ENCODE data around the gene DPP4. TPM values are rescaled to one million over a fixed set of nuclear protein-coding genes. Genes with fewer than 3 reads are reported as not detected.

DPP4 gene
- total and polyA plus RNA-seq, 11 donors: 3.4 to 16.1 (median 7.4) TPM

DNA sequence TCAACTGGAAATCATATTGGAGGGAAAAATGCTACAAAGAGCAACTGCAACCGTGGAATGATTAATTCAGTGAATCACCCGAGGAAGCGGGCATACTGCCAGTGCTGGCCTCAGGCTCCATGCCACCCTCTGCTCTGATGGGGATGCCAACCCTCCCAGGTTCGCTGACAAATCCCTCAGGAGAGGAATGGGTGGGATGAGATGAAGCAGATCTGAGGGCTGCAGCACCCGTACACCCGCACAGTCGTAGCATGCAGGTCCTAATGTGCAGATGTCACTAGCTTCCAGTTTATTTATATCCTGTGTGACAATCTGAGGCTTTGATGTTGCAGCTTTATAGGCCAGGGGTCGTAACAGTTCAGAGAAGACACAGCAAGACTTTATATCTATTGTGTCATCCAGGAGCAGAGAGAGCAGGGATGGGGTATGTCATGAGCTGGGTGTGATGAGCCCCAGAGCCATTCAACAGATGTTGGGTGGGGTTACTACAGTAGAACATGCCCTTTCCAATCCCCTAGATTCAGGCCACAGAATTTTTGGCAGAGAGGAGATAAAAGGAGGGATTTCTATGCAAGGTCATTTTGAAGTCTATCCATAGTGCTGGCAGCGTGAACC, 44.6 kb downstream of the DPP4 start:
- H3K27ac ChIP-seq: peak overlapping the region in 2 of 12 donors; percentile 10 to 12
- 37 to 45% (median 43%) methylated on average over 7 to 9 of the region's 9 CpGs for WGBS, 4 donors

DNA sequence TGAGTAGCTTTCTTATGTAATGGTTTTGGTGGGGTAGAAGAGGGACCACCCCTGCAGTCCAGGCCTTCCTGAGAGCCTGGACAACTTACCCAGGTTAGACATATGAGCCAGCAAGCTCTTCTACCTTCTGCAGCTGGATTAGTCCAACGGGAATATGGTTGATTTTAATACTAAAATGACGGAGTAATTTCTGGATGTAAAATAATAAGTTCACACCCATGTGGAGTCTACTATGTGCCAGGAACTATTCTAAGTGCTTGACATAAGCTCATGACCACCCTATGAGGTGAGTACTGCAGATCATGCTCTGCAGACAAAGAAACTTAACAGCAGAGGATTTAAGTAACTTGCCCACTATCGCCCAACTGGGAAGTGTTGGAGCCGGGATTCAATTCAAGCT, 45.5 kb downstream of the DPP4 start:
- TF ChIP-seq, protein P1, sequence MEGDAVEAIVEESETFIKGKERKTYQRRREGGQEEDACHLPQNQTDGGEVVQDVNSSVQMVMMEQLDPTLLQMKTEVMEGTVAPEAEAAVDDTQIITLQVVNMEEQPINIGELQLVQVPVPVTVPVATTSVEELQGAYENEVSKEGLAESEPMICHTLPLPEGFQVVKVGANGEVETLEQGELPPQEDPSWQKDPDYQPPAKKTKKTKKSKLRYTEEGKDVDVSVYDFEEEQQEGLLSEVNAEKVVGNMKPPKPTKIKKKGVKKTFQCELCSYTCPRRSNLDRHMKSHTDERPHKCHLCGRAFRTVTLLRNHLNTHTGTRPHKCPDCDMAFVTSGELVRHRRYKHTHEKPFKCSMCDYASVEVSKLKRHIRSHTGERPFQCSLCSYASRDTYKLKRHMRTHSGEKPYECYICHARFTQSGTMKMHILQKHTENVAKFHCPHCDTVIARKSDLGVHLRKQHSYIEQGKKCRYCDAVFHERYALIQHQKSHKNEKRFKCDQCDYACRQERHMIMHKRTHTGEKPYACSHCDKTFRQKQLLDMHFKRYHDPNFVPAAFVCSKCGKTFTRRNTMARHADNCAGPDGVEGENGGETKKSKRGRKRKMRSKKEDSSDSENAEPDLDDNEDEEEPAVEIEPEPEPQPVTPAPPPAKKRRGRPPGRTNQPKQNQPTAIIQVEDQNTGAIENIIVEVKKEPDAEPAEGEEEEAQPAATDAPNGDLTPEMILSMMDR (IDR thresholded peaks at IDR 0.05): no peak
- TF ChIP-seq POLR2A (IDR thresholded peaks at IDR 0.05): no peak
- no peak overlapping the region for H3K4me3 ChIP-seq
- ATAC-seq (no peak), DNase-seq (no peak)
- no peaks in the 10 kb centered on the region for H3K27me3 ChIP-seq
- no peak overlapping the region for H3K27ac ChIP-seq
- no peaks in the 10 kb centered on the region for H3K9me3 ChIP-seq
- H3K36me3 ChIP-seq: peaks cover 0 to 4% (median 0%) of the 10 kb centered on the region in 9 donors
- 70 to 82% (median 80%) methylated on average over 4 of the region's 4 CpGs for WGBS, 4 donors
- peaks cover 0 to 30% (median 10%) of the 10 kb centered on the region in 12 donors for H3K4me1 ChIP-seq
- intact Hi-C loops (cut with DNase I): no loop called here

More for the DNA sequence above, 44.6 kb downstream of the DPP4 start:
- H3K27me3 ChIP-seq: no peaks in the 10 kb centered on the region
- DNase-seq (peak in 4 of 5 donors; percentile 25 to 68 (median 46)), ATAC-seq (peak; percentile 37 to 82 (median 64))
- TF ChIP-seq, protein P1 (IDR thresholded peaks at IDR 0.05): no peak
- no peak for TF ChIP-seq POLR2A (IDR thresholded peaks at IDR 0.05)
- no peaks in the 10 kb centered on the region for H3K9me3 ChIP-seq
- peaks cover 0 to 4% (median 0%) of the 10 kb centered on the region in 9 donors for H3K36me3 ChIP-seq
- intact Hi-C loops (cut with DNase I): no loop called here
- H3K4me3 ChIP-seq: no peak overlapping the region
- peaks cover 0 to 29% (median 10%) of the 10 kb centered on the region in 12 donors for H3K4me1 ChIP-seq

DNA sequence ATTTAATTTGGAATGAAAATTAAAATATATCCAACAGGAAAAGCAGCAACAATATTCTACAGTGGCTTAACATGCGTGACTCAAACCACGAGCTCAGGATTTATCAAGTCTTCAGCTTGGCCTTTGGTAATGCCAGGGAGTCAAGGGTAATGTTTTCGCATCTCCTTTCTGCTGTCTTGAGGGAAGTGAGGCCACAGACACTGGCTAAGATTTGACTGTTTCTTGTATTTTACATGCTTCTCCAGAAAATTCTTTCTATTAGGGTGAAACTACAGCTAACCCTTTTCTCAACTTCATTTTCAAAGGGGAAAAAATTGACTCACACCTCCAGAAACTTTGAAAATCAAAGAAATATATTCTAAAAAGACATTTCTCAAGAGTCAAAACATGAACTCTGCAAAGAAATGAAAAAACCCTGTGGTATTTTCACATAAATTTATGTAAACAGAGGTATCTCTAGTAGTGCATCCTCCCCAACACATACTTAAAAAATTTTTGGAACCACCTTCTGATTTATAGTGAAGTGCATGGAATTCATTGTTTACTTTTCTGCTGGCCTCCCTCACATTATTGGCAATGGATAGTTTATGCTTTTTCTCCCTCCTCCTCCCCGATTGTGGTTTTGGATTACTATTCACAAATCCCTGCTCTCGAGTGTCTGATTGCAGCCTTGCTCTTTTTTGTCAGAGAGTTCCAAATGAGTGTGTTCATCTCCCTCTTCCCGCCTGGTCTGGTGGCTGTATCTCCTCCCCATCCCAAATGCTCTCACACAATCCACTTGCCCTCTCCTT, 48.7 kb downstream of the DPP4 start:
- ATAC-seq (no peak), DNase-seq (no peak)
- no peak for TF ChIP-seq POLR2A (IDR thresholded peaks at IDR 0.05)
- TF ChIP-seq, protein P1 (IDR thresholded peaks at IDR 0.05): no peak
- no peak overlapping the region for H3K4me3 ChIP-seq
- no peaks in the 10 kb centered on the region for H3K27me3 ChIP-seq
- peaks cover 0 to 39% (median 11%) of the 10 kb centered on the region in 12 donors for H3K4me1 ChIP-seq
- no peaks in the 10 kb centered on the region for H3K9me3 ChIP-seq
- peaks cover 0 to 3% (median 0%) of the 10 kb centered on the region in 9 donors for H3K36me3 ChIP-seq
- no peak overlapping the region for H3K27ac ChIP-seq
- intact Hi-C loops (cut with DNase I): no loop called here
- WGBS, 4 donors: 84 to 86% (median 86%) methylated on average over 6 of the region's 6 CpGs

DNA sequence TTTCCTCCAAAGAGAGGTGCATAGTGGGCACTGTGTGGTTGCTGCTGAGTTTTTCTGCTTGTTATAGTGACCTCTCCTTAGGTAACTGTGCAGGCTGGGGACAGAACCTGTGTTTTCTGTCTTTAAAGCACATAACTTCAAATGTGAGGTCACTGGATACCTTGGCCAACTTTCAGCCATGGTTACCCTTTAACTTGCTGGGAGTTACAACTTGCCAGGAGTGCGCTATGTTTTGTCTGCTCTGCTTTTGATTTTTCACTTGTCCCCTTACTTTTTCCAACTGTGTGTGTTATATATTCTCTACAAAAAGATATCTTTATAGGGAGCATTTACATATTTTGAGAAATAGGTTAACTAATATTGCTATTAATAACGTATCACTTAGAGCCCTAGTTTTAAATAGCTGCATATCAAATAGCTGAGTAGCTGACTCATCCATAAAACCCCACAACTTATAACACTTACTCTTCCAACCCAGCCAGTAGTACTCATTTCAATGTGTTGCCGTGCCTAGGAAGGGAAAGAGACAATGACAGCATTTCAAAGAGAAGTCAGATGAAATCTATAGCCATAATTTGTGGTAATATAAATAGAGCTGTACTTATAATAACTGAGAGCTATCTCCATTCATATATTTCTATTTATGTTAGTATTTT, 51.6 kb downstream of the DPP4 start:
- TF ChIP-seq, protein P1 (IDR thresholded peaks at IDR 0.05): no peak
- no peak for TF ChIP-seq POLR2A (IDR thresholded peaks at IDR 0.05)
- ATAC-seq: peak; percentile 58 to 92 (median 78)
- peak overlapping the region in 10 of 12 donors; percentile 2 to 61 (median 38) for H3K27ac ChIP-seq

More for the DNA sequence above, 51.6 kb downstream of the DPP4 start:
- H3K36me3 ChIP-seq: peaks cover 0 to 21% (median 3%) of the 10 kb centered on the region in 9 donors
- H3K4me1 ChIP-seq: peaks cover 0 to 16% (median 0%) of the 10 kb centered on the region in 12 donors
- DNase-seq: no peak
- no peaks in the 10 kb centered on the region for H3K9me3 ChIP-seq
- intact Hi-C loops (cut with DNase I): no loop called here
- WGBS, 4 donors: 63 to 69% (median 67%) methylated on average over 3 of the region's 3 CpGs
- no peaks in the 10 kb centered on the region for H3K27me3 ChIP-seq
- H3K4me3 ChIP-seq: no peak overlapping the region
